Body of pancreas (tissue), 4 donors: ENCODE measurements around the gene DEDD. TPM values are rescaled to one million over a fixed set of nuclear protein-coding genes. Genes with fewer than 3 reads are reported as not detected.

Experiments
- ATAC-seq: fragments of 150-250 bp; one replicate; pipeline ENCODE4 v1.9.1; 2016
- DNase-seq, 4 donors: peaks; one replicate each; pipeline ENCODE4 v3.0.0-alpha.2; 2019
- H3K27ac ChIP-seq, 4 donors: fragments of 200-600 bp; sonication (generic); 1 replicate in 3 of 4; 2 replicates in 1 of 4; pipeline versions ENCODE4 v1.5.1 to v1.6.1; 2016 to 2019; ENCODE audit warnings: mild to moderate bottlenecking in 1 of 4, mixed read lengths in 1 of 4, moderate library complexity in 1 of 4
- H3K27me3 ChIP-seq, 2 donors: fragments of 200-600 bp; sonication (generic); one replicate each; pipeline ENCODE4 v1.6.0; 2016; ENCODE audit warnings: mild to moderate bottlenecking in 1 of 2
- H3K36me3 ChIP-seq, 2 donors: fragments of 200-600 bp; sonication (generic); replicated peaks in 1 of 2; 2 replicates each; pipeline ENCODE4 v1.5.1; 2016; ENCODE audit warnings: low read depth in 2 of 2; ENCODE audit not compliant: insufficient read depth in 1 of 2
- H3K4me1 ChIP-seq: fragments of 200-600 bp; sonication (generic); one replicate; pipeline ENCODE4 v1.6.0; 2016
- H3K4me3 ChIP-seq, 2 donors: fragments of 200-600 bp; sonication (generic); 1 replicate in 1 of 2; 2 replicates in 1 of 2; pipeline ENCODE4 v1.5.1; 2016 to 2019
- H3K9me3 ChIP-seq, 3 donors: fragments of 200-600 bp; sonication (generic); 1 replicate in 2 of 3; 2 replicates in 1 of 3; pipeline ENCODE4 v1.5.1; 2016
- POLR2A ChIP-seq, 3 donors: fragments of 450-650 bp; IDR thresholded peaks; one replicate each; pipeline ENCODE4 v1.6.1; 2016; ENCODE audit warnings: antibody characterized with exemption in 3 of 3, mild to moderate bottlenecking in 2 of 3
- WGBS, 2 donors: methylation state at CpG; one replicate each; pipeline ENCODE4 v1.1.5; 2017; 5-methylcytosine and 5-hydroxymethylcytosine counted together
- intact Hi-C: fragments of 100-400 bp; cut with DNase I; formaldehyde crosslinking; loops from one replicate; pipeline ENCODE4 v1.15.1; 2023
- total RNA-seq, 2 donors: library from RNA; depleted of rRNA; stranded (reverse); fragments of >200 nt; gene quantifications; one replicate each; pipeline ENCODE4 v1.1.0, GENCODE V29; 2016
- TF ChIP-seq, protein P1 (sequence below), 7 experiments: fragments of 450-650 bp in 4 of 7; fragments of 200-600 bp in 3 of 7; sonication (generic) in 3 of 7; IDR thresholded peaks; one replicate each; pipeline ENCODE4 v1.5.1; 2016 to 2019; ENCODE audit warnings: antibody characterized with exemption in 7 of 7

DEDD gene
- total RNA-seq, 2 donors from 2014 or later = 12.9 to 15.8 TPM

DNA sequence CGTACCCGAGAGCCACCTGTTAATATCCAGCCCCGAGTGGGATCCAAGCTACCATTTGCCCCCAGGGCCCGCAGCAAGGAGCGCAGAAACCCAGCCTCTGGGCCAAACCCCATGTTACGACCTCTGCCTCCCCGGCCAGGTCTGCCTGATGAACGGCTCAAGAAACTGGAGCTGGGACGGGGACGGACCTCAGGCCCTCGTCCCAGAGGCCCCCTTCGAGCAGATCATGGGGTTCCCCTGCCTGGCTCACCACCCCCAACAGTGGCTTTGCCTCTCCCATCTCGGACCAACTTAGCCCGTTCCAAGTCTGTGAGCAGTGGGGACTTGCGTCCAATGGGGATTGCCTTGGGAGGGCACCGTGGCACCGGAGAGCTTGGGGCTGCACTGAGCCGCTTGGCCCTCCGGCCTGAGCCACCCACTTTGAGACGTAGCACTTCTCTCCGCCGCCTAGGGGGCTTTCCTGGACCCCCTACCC lies 28.2 kb upstream of the DEDD start:
- Histone ChIP-seq H3K36me3 (peaks cover 0 to 8% of the 10 kb centered on the region in 2 donors), H3K27me3 (no peaks in the 10 kb centered on the region), H3K4me3 (no peak overlapping the region), H3K27ac (no peak overlapping the region), H3K9me3 (no peaks in the 10 kb centered on the region), H3K4me1 (peaks cover 43% of the 10 kb centered on the region)
- DNase-seq (no peak), ATAC-seq (no peak)
- WGBS, 2 donors = 89 to 94% methylated on average over 20 to 22 of the region's 22 CpGs
- intact Hi-C loops = no loop called here
- no peak for TF ChIP-seq POLR2A (IDR thresholded peaks at IDR 0.05)
- TF ChIP-seq, protein P1, sequence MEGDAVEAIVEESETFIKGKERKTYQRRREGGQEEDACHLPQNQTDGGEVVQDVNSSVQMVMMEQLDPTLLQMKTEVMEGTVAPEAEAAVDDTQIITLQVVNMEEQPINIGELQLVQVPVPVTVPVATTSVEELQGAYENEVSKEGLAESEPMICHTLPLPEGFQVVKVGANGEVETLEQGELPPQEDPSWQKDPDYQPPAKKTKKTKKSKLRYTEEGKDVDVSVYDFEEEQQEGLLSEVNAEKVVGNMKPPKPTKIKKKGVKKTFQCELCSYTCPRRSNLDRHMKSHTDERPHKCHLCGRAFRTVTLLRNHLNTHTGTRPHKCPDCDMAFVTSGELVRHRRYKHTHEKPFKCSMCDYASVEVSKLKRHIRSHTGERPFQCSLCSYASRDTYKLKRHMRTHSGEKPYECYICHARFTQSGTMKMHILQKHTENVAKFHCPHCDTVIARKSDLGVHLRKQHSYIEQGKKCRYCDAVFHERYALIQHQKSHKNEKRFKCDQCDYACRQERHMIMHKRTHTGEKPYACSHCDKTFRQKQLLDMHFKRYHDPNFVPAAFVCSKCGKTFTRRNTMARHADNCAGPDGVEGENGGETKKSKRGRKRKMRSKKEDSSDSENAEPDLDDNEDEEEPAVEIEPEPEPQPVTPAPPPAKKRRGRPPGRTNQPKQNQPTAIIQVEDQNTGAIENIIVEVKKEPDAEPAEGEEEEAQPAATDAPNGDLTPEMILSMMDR (IDR thresholded peaks at IDR 0.05) = no peak

DNA sequence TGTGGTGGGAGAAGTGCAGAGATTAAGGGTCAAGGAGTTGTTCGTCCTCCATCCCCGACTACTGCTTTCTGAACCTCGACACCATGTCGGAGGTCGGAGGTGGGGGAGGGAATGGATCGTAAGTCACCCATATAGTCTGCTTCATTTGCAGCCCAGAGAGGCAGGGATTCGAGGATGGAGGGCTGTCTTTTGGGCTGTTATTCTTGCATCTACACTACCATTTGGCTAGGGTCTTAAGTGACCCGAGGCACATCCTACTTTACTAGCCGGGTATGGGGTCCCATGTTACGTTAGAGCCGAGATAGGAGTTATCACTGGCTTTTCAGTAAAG lies 27.4 kb upstream of the DEDD start:
- H3K4me1 ChIP-seq = peaks cover 43% of the 10 kb centered on the region
- H3K9me3 ChIP-seq = no peaks in the 10 kb centered on the region
- TF ChIP-seq, protein P1 (IDR thresholded peaks at IDR 0.05) = no peak
- no peak for TF ChIP-seq POLR2A (IDR thresholded peaks at IDR 0.05)
- H3K27ac ChIP-seq = peak overlapping the region; percentile 57 to 85 (median 79)
- intact Hi-C loops = no loop called here
- DNase-seq (no peak), ATAC-seq (no peak)
- peak overlapping the region; percentile 80 to 91 for H3K4me3 ChIP-seq
- 3 to 6% methylated on average over 11 of the region's 11 CpGs for WGBS, 2 donors
- peaks cover 0 to 8% of the 10 kb centered on the region in 2 donors for H3K36me3 ChIP-seq
- H3K27me3 ChIP-seq = no peaks in the 10 kb centered on the region

DNA sequence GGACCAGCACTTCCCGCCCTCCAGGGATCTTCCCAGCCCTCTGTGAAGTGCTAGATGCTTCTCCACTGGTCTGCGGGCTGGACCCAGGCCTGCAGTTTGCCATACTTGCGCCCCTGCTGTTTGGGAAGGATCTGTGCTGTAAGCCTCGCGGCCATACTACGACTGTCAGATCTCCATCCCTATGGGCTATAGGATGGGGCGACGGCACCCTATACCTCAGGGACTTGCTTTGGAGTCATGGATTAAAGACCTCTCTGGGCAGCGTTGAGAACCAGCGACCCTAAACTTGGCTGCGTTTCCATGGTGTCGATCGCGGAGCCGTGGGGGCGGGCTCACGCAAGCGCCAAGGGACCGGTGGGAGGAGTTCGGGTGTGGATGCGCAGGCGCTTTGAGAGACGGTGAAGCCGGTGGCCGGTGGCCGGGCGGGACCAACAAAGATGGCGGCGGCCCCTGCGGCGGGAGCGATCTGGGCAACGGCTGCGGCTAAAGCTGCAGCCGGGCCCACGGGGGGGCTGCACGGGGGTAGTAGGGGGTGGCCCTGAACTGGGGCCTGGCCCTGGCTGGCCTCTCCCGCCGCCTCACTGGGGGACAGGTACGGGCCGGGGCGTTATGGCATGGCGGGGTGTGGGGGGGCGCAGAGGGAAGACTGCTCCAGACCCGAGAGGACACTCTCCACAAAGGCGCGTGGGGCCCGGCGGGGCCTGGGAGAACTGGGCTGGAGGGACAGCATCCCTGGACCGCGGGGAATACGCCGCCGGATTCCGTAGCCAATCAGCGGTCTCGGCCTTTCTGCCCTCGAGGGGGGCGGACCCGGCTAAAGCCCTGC lies 26.8 kb upstream of the DEDD start, which contains the start of gene USP21:
Gene USP21, plus strand, starts transcription at position 414 of the 826 bp plus-strand sequence. CDS start 1,141 bp downstream, outside the sequence.
- WGBS, 2 donors = 2 to 4% methylated on average over 9 to 47 of the region's 60 CpGs
- peak; percentile 97 for ATAC-seq
- Histone ChIP-seq H3K4me3 (peak within 1 kb of the TSS; percentile 80 to 91), H3K9me3 (no peaks in the 10 kb centered on the region), H3K4me1 (peaks cover 47% of the 10 kb centered on the region), H3K27ac (peak within 1 kb of the TSS; percentile 57 to 85 (median 79)), H3K27me3 (no peaks in the 10 kb centered on the region), H3K36me3 (peaks cover 0 to 8% of the 10 kb centered on the region in 2 donors)
- intact Hi-C loops = no loop called here
- TF ChIP-seq, protein P1 (IDR thresholded peaks at IDR 0.05) = peak in 3 of 7 experiments; percentile 34 to 53 (median 41)
- TF ChIP-seq POLR2A (IDR thresholded peaks at IDR 0.05) = peak; percentile 45 to 77 (median 67)
- DNase-seq = peak; percentile 93 to 94 (median 94)

DNA sequence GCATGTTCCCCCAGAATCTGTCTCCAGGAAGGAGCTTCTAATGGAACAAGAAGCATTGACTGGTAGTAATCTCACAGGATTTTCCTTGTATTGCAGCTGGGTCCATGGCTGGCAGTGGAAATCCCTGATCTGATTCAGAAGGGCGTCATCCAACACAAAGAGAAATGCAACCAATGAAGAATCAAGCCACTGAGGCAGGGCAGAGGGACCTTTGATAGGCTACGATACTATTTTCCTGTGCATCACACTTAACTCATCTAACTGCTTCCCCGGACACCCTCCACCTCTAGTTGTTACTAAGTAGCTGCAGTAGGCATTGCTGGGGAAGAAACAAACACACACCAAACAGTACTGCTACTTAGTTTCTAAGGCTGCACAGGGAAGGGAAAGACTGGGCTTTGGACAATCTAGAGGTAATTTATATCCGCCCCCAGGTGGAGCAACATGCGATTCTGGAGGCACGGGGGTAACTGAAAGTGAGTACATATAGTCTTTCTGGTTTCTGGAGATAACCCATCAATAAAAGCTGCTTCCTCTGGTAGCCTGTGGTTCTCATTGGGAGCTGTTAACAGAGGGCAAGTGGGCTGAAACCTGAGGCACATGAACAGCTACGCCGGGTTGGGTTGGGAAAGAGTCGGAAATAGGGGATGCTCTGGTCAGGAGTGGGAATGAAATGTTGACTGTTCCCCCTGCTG lies 26.0 kb upstream of the DEDD start:
- DNase-seq (no peak), ATAC-seq (no peak)
- Histone ChIP-seq H3K4me1 (peaks cover 47% of the 10 kb centered on the region), H3K9me3 (no peaks in the 10 kb centered on the region), H3K27me3 (no peaks in the 10 kb centered on the region), H3K27ac (peak overlapping the region; percentile 57 to 85 (median 79)), H3K4me3 (no peak overlapping the region), H3K36me3 (peaks cover 0 to 8% of the 10 kb centered on the region in 2 donors)
- WGBS, 2 donors = 64 to 67% methylated on average over 9 of the region's 9 CpGs
- TF ChIP-seq, protein P1 (IDR thresholded peaks at IDR 0.05) = no peak
- TF ChIP-seq POLR2A (IDR thresholded peaks at IDR 0.05) = no peak
- intact Hi-C loops = no loop called here
